NT2/D1 (cell line): Measurements from ENCODE around the gene IL31RA.

ENCODE experiments used
- SUZ12 ChIP-seq: IDR thresholded peaks from 2 replicates; pipeline ENCODE4 v1.6.1; 2011; ENCODE audit not compliant: insufficient read length, insufficient read depth; ENCODE audit errors: extremely low read depth
- YY1 ChIP-seq: IDR thresholded peaks from 2 replicates; pipeline ENCODE4 v1.6.1; 2011; ENCODE audit not compliant: insufficient read length, insufficient read depth
- ZNF274 ChIP-seq: IDR thresholded peaks from 2 replicates; pipeline ENCODE4 v1.6.1; 2011; ENCODE audit warnings: mild to moderate bottlenecking, low read depth, low read length

DNA sequence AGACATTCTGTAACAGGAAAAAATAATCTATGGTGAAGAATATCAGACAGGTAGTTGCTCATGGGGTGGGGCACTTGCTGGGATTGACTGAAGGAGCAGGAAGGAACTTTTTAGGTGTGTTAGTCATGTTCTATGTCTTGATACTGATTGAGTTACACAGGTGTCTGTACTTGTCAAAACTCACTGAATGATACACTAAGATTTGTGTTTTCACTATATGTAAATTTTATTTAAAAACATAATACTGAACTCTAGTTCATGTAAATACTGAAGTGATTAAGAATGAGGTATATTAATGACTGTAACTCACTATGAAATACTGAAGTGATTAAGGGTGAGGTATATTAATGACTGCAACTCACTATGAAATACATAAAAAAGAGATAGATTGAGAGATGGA is 115.1 kb downstream of the IL31RA start:
- TF ChIP-seq SUZ12 (no peak), YY1 (no peak), ZNF274 (no peak)
